Astrocyte (in vitro differentiated cells and primary cell): ENCODE data around the gene TOMM40L. TPM values are rescaled to one million over a fixed set of nuclear protein-coding genes. Genes with fewer than 3 reads are reported as not detected.

Experiments
- DNase-seq: peaks from one replicate; pipeline ENCODE4 v3.0.0-alpha.2; 2010; ENCODE audit warnings: low read depth
- FAIRE-seq: peaks from 2 replicates; lab custom pipeline; 2011; peaks lifted over from hg19 to GRCh38; lab: Jason Lieb, UNC
- H2AFZ ChIP-seq: 2 replicates; pipeline ENCODE4 v1.6.0; 2012; ENCODE audit warnings: low read depth, low read length, inconsistent platforms
- H3K27ac ChIP-seq: 2 replicates; pipeline ENCODE4 v1.5.1; 2011; ENCODE audit warnings: low read depth, low read length, inconsistent platforms
- H3K27me3 ChIP-seq: 2 replicates; pipeline ENCODE4 v1.6.0; 2011; ENCODE audit warnings: low read length, inconsistent platforms; ENCODE audit not compliant: insufficient read depth
- H3K36me3 ChIP-seq: 2 replicates; pipeline ENCODE4 v1.5.1; 2011; ENCODE audit warnings: low read length, inconsistent platforms; ENCODE audit not compliant: insufficient read depth
- H3K4me1 ChIP-seq: 2 replicates; pipeline ENCODE4 v1.5.1; 2011; ENCODE audit warnings: low read length, inconsistent platforms; ENCODE audit not compliant: insufficient read depth
- H3K4me2 ChIP-seq: 2 replicates; pipeline ENCODE4 v1.6.0; 2012; ENCODE audit warnings: low read length, inconsistent platforms
- H3K4me3 ChIP-seq: 2 replicates; pipeline ENCODE4 v1.5.1; 2011; ENCODE audit warnings: low read depth, mild to moderate bottlenecking, low read length, inconsistent platforms; ENCODE audit not compliant: insufficient read depth
- H3K79me2 ChIP-seq: 2 replicates; pipeline ENCODE4 v1.6.0; 2012; ENCODE audit warnings: mild to moderate bottlenecking, low read length, inconsistent platforms; ENCODE audit not compliant: insufficient read depth
- H3K9ac ChIP-seq: 2 replicates; pipeline ENCODE4 v1.6.0; 2012; ENCODE audit warnings: mild to moderate bottlenecking, low read length, inconsistent platforms
- H3K9me3 ChIP-seq: 2 replicates; pipeline ENCODE4 v1.5.1; 2012; ENCODE audit warnings: low read depth, mild to moderate bottlenecking, low read length, inconsistent platforms; ENCODE audit not compliant: insufficient read depth
- H4K20me1 ChIP-seq: 2 replicates; pipeline ENCODE4 v1.6.0; 2012; ENCODE audit warnings: low read length, inconsistent platforms; ENCODE audit not compliant: insufficient read depth
- H3K27ac Mint-ChIP-seq: one replicate; pipeline ENCODE4 v1.8.0; 2021; ENCODE audit warnings: mild to moderate bottlenecking, mixed read lengths; ENCODE audit not compliant: unreplicated experiment
- H3K27me3 Mint-ChIP-seq: one replicate; pipeline ENCODE4 v1.8.0; 2021; ENCODE audit warnings: low read depth, mixed read lengths; ENCODE audit not compliant: unreplicated experiment
- H3K36me3 Mint-ChIP-seq: one replicate; pipeline ENCODE4 v1.8.0; 2021; ENCODE audit warnings: low read depth, mixed read lengths; ENCODE audit not compliant: unreplicated experiment
- H3K4me1 Mint-ChIP-seq: one replicate; pipeline ENCODE4 v1.8.0; 2021; ENCODE audit warnings: low read depth, mixed read lengths; ENCODE audit not compliant: unreplicated experiment
- H3K4me3 Mint-ChIP-seq: one replicate; pipeline ENCODE4 v1.8.0; 2021; ENCODE audit warnings: mild to moderate bottlenecking, moderate library complexity, mixed read lengths; ENCODE audit not compliant: unreplicated experiment
- H3K9me3 Mint-ChIP-seq: one replicate; pipeline ENCODE4 v1.8.0; 2021; ENCODE audit warnings: mild to moderate bottlenecking, mixed read lengths; ENCODE audit not compliant: unreplicated experiment
- EZH2 ChIP-seq: IDR thresholded peaks from 2 replicates; pipeline ENCODE4 v1.6.1; 2012; ENCODE audit warnings: mild to moderate bottlenecking, low read length, inconsistent platforms; ENCODE audit not compliant: insufficient read depth
- total RNA-seq: library from RNA; stranded (reverse); gene quantifications from 2 replicates; pipeline ENCODE4 v1.2.1, GENCODE V29; 2021
- TF ChIP-seq, protein P1 (sequence below): IDR thresholded peaks from 2 replicates; pipeline ENCODE4 v1.5.1; 2011; ENCODE audit warnings: low read depth, mild to moderate bottlenecking, inconsistent platforms, low read length, moderate library complexity; ENCODE audit not compliant: insufficient read depth

The TOMM40L gene
- total RNA-seq, 1 donor from 2014 or later: 12.0 TPM

DNA sequence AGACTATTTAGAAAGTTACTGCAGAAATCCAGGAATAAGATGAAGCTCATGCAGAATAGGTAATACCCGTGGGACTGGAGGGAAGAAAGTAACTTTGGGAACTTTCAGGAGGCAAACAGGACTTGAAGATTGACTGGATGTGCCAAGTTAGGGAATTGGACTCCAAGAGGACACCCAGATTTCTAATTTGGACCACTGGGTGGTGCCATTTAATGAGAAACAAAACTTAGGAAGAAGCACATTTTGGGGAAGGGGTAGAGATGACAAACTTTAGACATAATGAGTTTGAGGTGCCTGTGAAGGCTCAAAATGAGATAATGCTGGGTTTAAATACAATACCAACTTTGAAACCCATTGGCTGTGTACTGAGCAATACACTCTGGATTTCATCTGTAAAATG is 45.2 kb upstream of the TOMM40L start:
- Histone ChIP-seq H3K9me3 (no peaks in the 10 kb centered on the region), H3K27me3 (no peaks in the 10 kb centered on the region), H4K20me1 (no peaks in the 10 kb centered on the region), H3K27ac (no peak overlapping the region), H2AFZ (no peak overlapping the region), H3K36me3 (no peaks in the 10 kb centered on the region), H3K4me3 (no peak overlapping the region), H3K4me1 (peaks cover 17% of the 10 kb centered on the region), H3K9ac (no peak overlapping the region), H3K79me2 (peaks cover 16% of the 10 kb centered on the region), H3K4me2 (no peak overlapping the region)
- TF ChIP-seq, protein P1, sequence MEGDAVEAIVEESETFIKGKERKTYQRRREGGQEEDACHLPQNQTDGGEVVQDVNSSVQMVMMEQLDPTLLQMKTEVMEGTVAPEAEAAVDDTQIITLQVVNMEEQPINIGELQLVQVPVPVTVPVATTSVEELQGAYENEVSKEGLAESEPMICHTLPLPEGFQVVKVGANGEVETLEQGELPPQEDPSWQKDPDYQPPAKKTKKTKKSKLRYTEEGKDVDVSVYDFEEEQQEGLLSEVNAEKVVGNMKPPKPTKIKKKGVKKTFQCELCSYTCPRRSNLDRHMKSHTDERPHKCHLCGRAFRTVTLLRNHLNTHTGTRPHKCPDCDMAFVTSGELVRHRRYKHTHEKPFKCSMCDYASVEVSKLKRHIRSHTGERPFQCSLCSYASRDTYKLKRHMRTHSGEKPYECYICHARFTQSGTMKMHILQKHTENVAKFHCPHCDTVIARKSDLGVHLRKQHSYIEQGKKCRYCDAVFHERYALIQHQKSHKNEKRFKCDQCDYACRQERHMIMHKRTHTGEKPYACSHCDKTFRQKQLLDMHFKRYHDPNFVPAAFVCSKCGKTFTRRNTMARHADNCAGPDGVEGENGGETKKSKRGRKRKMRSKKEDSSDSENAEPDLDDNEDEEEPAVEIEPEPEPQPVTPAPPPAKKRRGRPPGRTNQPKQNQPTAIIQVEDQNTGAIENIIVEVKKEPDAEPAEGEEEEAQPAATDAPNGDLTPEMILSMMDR: peak; percentile 31
- no peak for TF ChIP-seq EZH2
- Mint-ChIP-seq H3K4me3 (no peak overlapping the region), H3K4me1 (peaks cover 21% of the 10 kb centered on the region), H3K9me3 (no peaks in the 10 kb centered on the region), H3K27ac (no peak overlapping the region), H3K36me3 (peaks cover 10% of the 10 kb centered on the region), H3K27me3 (no peaks in the 10 kb centered on the region)
- DNase-seq: no peak
- peak; percentile 29 for FAIRE-seq

DNA sequence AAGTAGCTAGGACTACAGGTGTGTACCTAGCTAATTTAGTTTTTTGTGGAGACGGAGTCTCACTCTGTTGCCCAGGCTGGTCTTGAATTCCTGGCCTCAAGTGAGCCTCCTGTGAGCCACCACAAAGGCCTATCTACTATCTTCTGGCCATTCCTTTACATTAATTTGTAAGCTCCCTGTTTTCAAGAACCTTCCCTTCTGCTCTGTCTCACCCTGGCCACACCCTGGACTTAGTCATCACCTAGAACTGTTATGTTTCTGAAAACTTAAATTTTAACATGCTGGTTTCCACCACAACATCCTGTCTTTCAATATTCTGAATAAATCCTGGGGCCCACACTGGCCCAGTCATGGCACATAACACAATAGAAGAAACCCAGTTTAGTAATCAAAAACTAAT is 43.6 kb upstream of the TOMM40L start:
- Histone ChIP-seq H3K9me3 (no peaks in the 10 kb centered on the region), H3K9ac (no peak overlapping the region), H4K20me1 (no peaks in the 10 kb centered on the region), H3K27me3 (no peaks in the 10 kb centered on the region), H2AFZ (peak overlapping the region; percentile 23), H3K36me3 (no peaks in the 10 kb centered on the region), H3K4me3 (no peak overlapping the region), H3K4me1 (peaks cover 9% of the 10 kb centered on the region), H3K4me2 (peak overlapping the region; percentile 40), H3K79me2 (peaks cover under 1% of the 10 kb centered on the region), H3K27ac (peak overlapping the region; percentile 1)
- Mint-ChIP-seq H3K4me3 (no peak overlapping the region), H3K4me1 (peaks cover 17% of the 10 kb centered on the region), H3K9me3 (peaks cover 2% of the 10 kb centered on the region), H3K36me3 (peaks cover 2% of the 10 kb centered on the region), H3K27ac (no peak overlapping the region), H3K27me3 (peaks cover 3% of the 10 kb centered on the region)
- DNase-seq (peak; percentile 33), FAIRE-seq (no peak)
- TF ChIP-seq, protein P1: no peak

DNA sequence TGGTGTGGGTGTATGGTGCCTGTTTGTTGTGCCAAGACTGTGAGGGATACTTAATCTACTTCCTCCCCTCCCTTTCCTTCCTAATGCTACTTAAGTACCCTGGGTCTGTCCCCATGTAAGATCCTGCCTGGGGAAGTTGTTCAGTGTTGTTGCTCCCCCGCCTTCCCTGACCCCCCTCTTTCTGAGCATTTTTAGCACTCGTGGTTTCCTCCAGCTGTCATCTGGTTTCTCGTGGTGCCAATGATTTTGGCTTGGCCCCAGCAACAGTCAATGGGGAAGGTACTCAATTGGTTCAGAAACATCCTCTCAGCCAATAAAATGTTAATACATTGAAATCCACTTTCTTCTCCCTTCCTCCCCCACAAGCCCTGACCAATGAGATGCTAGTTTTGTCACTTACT is 40.6 kb upstream of the TOMM40L start:
- DNase-seq (peak; percentile 57), FAIRE-seq (no peak)
- Mint-ChIP-seq H3K9me3 (peaks cover 2% of the 10 kb centered on the region), H3K4me3 (no peak overlapping the region), H3K4me1 (peaks cover 14% of the 10 kb centered on the region), H3K27ac (peak overlapping the region; percentile 29), H3K27me3 (peaks cover 4% of the 10 kb centered on the region), H3K36me3 (peaks cover 2% of the 10 kb centered on the region)
- Histone ChIP-seq H3K79me2 (no peaks in the 10 kb centered on the region), H3K27ac (no peak overlapping the region), H3K4me1 (peaks cover 5% of the 10 kb centered on the region), H3K4me3 (no peak overlapping the region), H3K27me3 (no peaks in the 10 kb centered on the region), H3K4me2 (no peak overlapping the region), H3K36me3 (no peaks in the 10 kb centered on the region), H4K20me1 (no peaks in the 10 kb centered on the region), H3K9me3 (no peaks in the 10 kb centered on the region), H3K9ac (no peak overlapping the region), H2AFZ (no peak overlapping the region)
- TF ChIP-seq, protein P1: no peak
- no peak for TF ChIP-seq EZH2
